ENCODE data around the gene TCP11L2.
A peak's percentile ranks its signal among the peaks of the same experiment; 100 is the strongest.
"Not testable (repeated sequence)": the region's sequence is repeated elsewhere in the genome, so short reads cannot be mapped to it uniquely, and the experiment has no call there.

TCP11L2 gene

GRCh38 chr12:106285982-106286381 is 16.6 kb upstream of the TCP11L2 start:
- ChIA-PET CTCF (interaction anchor here (0.6 to 9.9 kb wide), 2 partner anchors 11 to 60 kb away, joined by 5 to 158 read pairs; no protein-coding TSS in a partner anchor), POLR2A (no interaction called here)
- no peak overlapping the region for H3K27ac ChIP-seq (ENCODE audit: extremely low read depth, low read depth, low read length)
- TF ChIP-seq ZNF146 (tag by site-specific recombination; IDR thresholded peaks at IDR 0.05) (no peak), ZNF629 (tag by site-specific recombination; IDR thresholded peaks at IDR 0.05) (peak; percentile 22; the same call in 1 of the 2 replicates)
- TF ChIP-seq, protein P1, sequence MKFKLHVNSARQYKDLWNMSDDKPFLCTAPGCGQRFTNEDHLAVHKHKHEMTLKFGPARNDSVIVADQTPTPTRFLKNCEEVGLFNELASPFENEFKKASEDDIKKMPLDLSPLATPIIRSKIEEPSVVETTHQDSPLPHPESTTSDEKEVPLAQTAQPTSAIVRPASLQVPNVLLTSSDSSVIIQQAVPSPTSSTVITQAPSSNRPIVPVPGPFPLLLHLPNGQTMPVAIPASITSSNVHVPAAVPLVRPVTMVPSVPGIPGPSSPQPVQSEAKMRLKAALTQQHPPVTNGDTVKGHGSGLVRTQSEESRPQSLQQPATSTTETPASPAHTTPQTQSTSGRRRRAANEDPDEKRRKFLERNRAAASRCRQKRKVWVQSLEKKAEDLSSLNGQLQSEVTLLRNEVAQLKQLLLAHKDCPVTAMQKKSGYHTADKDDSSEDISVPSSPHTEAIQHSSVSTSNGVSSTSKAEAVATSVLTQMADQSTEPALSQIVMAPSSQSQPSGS (tag by site-specific recombination; IDR thresholded peaks at IDR 0.05; ENCODE audit: low read depth) = peak; percentile 70
- H3K4me3 ChIP-seq (ENCODE audit: low read depth, low read length) = no peak overlapping the region
- H3K4me1 ChIP-seq (ENCODE audit: control insufficient read depth, insufficient read depth, low read length) = peaks cover 6% of the 10 kb centered on the region
- H3K36me3 ChIP-seq (ENCODE audit: control insufficient read depth in 2 of 2, insufficient read depth in 1 of 2, low read length in 2 of 2) = no peaks in the 10 kb centered on the region
- no peaks in the 10 kb centered on the region for H3K9me3 ChIP-seq (ENCODE audit: control insufficient read depth, insufficient read depth, low read depth, low read length)

GRCh38 chr12:106286576-106287162 is 15.9 kb upstream of the TCP11L2 start:
- CTCF ChIA-PET = interaction anchor here (0.6 to 9.9 kb wide), 2 partner anchors 12 to 60 kb away, joined by 5 to 158 read pairs; no protein-coding TSS in a partner anchor
- H3K27ac ChIP-seq (ENCODE audit: extremely low read depth, low read depth, low read length); H3K4me3 ChIP-seq (ENCODE audit: low read depth, low read length); H3K9me3 ChIP-seq (ENCODE audit: control insufficient read depth, insufficient read depth, low read depth, low read length); POLR2A ChIA-PET; H3K36me3 ChIP-seq (ENCODE audit: control insufficient read depth in 2 of 2, insufficient read depth in 1 of 2, low read length in 2 of 2); H3K4me1 ChIP-seq (ENCODE audit: control insufficient read depth, insufficient read depth, low read length): not testable (repeated sequence)
- 0 out of 2 replicates have a peak, but pooled peaks have one; percentile 46 for TF ChIP-seq ZNF580 (tag by site-specific recombination; IDR thresholded peaks at IDR 0.05)
- 0 out of 2 replicates have a peak, but pooled peaks have one; percentile 15 for TF ChIP-seq ZNF335 (tag by site-specific recombination; conservative IDR thresholded peaks at IDR 0.05)
- TF ChIP-seq SP7 (tag by site-specific recombination; IDR thresholded peaks at IDR 0.05) = peak; percentile 88
- TF ChIP-seq, protein P2, sequence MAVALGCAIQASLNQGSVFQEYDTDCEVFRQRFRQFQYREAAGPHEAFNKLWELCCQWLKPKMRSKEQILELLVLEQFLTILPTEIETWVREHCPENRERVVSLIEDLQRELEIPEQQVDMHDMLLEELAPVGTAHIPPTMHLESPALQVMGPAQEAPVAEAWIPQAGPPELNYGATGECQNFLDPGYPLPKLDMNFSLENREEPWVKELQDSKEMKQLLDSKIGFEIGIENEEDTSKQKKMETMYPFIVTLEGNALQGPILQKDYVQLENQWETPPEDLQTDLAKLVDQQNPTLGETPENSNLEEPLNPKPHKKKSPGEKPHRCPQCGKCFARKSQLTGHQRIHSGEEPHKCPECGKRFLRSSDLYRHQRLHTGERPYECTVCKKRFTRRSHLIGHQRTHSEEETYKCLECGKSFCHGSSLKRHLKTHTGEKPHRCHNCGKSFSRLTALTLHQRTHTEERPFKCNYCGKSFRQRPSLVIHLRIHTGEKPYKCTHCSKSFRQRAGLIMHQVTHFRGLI (tag by site-specific recombination; IDR thresholded peaks at IDR 0.05) = peak; percentile 40; the same call in 1 of the 2 replicates
- TF ChIP-seq PRDM6 (tag by site-specific recombination; IDR thresholded peaks at IDR 0.05) = peak; percentile 68
- TF ChIP-seq KLF17 (tag by site-specific recombination; IDR thresholded peaks at IDR 0.05) = peak; percentile 84
- TF ChIP-seq ZNF792 (tag by site-specific recombination; IDR thresholded peaks at IDR 0.05) = 0 out of 2 replicates have a peak, but pooled peaks have one; percentile 50
- peak; percentile 92 for TF ChIP-seq KLF1 (tag by site-specific recombination; IDR thresholded peaks at IDR 0.05)
- TF ChIP-seq ZFHX2 (tag by site-specific recombination; conservative IDR thresholded peaks at IDR 0.05) = peak; percentile 60
- TF ChIP-seq FEZF1 (tag by site-specific recombination; IDR thresholded peaks at IDR 0.05) = peak; percentile 19; the same call in 1 of the 2 replicates
- TF ChIP-seq ZBTB8A (tag by site-specific recombination; IDR thresholded peaks at IDR 0.05) = 0 out of 2 replicates have a peak, but pooled peaks have one; percentile 31

DNA sequence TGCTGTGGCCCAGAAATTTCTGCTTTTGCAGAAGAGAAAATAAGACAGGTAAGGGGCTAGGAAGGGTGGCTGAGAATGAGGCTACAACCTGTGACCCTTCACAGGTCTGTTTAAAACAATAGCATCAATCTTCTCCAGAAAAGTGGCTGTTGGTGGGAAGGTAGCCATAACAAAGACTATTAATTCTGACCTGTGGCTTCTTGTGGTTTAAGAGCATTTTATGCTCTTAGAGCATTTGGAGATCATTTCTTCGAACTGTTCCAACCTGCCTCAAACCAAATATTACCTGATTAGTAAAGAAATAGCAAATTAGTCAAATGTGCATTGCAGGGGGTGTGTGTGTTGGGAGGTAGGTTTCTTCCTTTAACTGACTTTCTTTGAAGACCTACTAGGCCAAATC is 15.2 kb upstream of the TCP11L2 start:
- POLR2A ChIA-PET = no interaction called here
- no peak overlapping the region for H3K4me3 ChIP-seq (ENCODE audit: low read depth, low read length)
- H3K4me1 ChIP-seq (ENCODE audit: control insufficient read depth, insufficient read depth, low read length) = peaks cover 6% of the 10 kb centered on the region
- no peaks in the 10 kb centered on the region for H3K9me3 ChIP-seq (ENCODE audit: control insufficient read depth, insufficient read depth, low read depth, low read length)
- no peak overlapping the region for H3K27ac ChIP-seq (ENCODE audit: extremely low read depth, low read depth, low read length)
- no peak for TF ChIP-seq ZNF239 (tag by site-specific recombination; IDR thresholded peaks at IDR 0.05)
- TF ChIP-seq ZNF571 (tag by site-specific recombination; IDR thresholded peaks at IDR 0.05) = no peak
- 0 out of 2 replicates have a peak, but pooled peaks have one; percentile 19 for TF ChIP-seq FEZF1 (tag by site-specific recombination; IDR thresholded peaks at IDR 0.05)
- H3K36me3 ChIP-seq (ENCODE audit: control insufficient read depth in 2 of 2, insufficient read depth in 1 of 2, low read length in 2 of 2) = no peaks in the 10 kb centered on the region
- CTCF ChIA-PET = interaction anchor here (0.6 kb wide), 1 partner anchor 16 kb away, joined by 3 read pairs; no protein-coding TSS in a partner anchor
